DOHH2 (cell line): Measurements from ENCODE around the gene LBH.

Experiments
- CTCF ChIP-seq: fragments of 200-600 bp; sonication (generic); IDR thresholded peaks from one replicate; pipeline ENCODE4 v1.5.1; 2014; ENCODE audit warnings: antibody characterized with exemption, mild to moderate bottlenecking, low read depth, low read length; ENCODE audit not compliant: poor library complexity, severe bottlenecking
- EZH2phosphoT487 ChIP-seq: fragments of 200-600 bp; sonication (generic); IDR thresholded peaks from 2 replicates; pipeline ENCODE4 v1.6.1; 2017; ENCODE audit warnings: borderline replicate concordance, mild to moderate bottlenecking, antibody characterized with exemption, low read length, moderate library complexity, mixed read lengths

- TF ChIP-seq CTCF, result no peak
- TF ChIP-seq EZH2phosphoT487, result no peak
Observed at GRCh38 chr2:30206461-30207430, 24.6 kb upstream of the LBH start.
